GM23338 (cell line): ENCODE results near the gene UPP1. TPM values are rescaled to one million over a fixed set of nuclear protein-coding genes. Genes with fewer than 3 reads are reported as not detected.

Experiments
- ATAC-seq: fragments of 200-7000 bp; cut with Tn5 transposase; 3 replicates; pipeline ENCODE4 v1.9.1; 2020
- DNase-seq: peaks from one replicate; pipeline ENCODE4 v3.0.0-alpha.2; 2015; ENCODE audit warnings: low spot score
- H2AFZ ChIP-seq: fragments of 200-600 bp; sonication (generic); 2 replicates; pipeline ENCODE4 v1.8.0; 2016; ENCODE audit warnings: antibody characterized with exemption, mild to moderate bottlenecking, moderate library complexity
- H3F3A ChIP-seq: fragments of 200-600 bp; sonication (generic); replicated peaks from 2 replicates; pipeline ENCODE4 v1.8.0; 2017; ENCODE audit warnings: antibody characterized with exemption, mixed run types, low read depth
- H3K27ac ChIP-seq: fragments of 200-600 bp; sonication (generic); 2 replicates; pipeline ENCODE4 v1.6.1; 2016; ENCODE audit warnings: low read depth
- H3K27me3 ChIP-seq: fragments of 200-600 bp; sonication (generic); 2 replicates; pipeline ENCODE4 v1.8.0; 2016; ENCODE audit warnings: mild to moderate bottlenecking, mixed run types, moderate library complexity; ENCODE audit not compliant: insufficient read depth
- H3K36me3 ChIP-seq: fragments of 200-600 bp; sonication (generic); 2 replicates; pipeline ENCODE4 v1.8.0; 2016; ENCODE audit warnings: mild to moderate bottlenecking; ENCODE audit not compliant: insufficient read depth
- H3K4me1 ChIP-seq: fragments of 200-600 bp; sonication (generic); 2 replicates; pipeline ENCODE4 v1.8.0; 2016; ENCODE audit warnings: mild to moderate bottlenecking, moderate library complexity; ENCODE audit not compliant: insufficient read depth
- H3K4me2 ChIP-seq: fragments of 200-600 bp; sonication (generic); 2 replicates; pipeline ENCODE4 v1.7.1; 2017; ENCODE audit warnings: mixed run types
- H3K4me3 ChIP-seq: fragments of 200-600 bp; sonication (generic); 2 replicates; pipeline ENCODE4 v1.6.1; 2016; ENCODE audit warnings: mixed run types
- H3K79me2 ChIP-seq: fragments of 200-600 bp; sonication (generic); replicated peaks from 2 replicates; pipeline ENCODE4 v1.8.0; 2017; ENCODE audit warnings: mild to moderate bottlenecking; ENCODE audit not compliant: insufficient read depth
- H3K9me2 ChIP-seq: fragments of 200-600 bp; sonication (generic); 2 replicates; pipeline ENCODE4 v1.8.0; 2017; ENCODE audit not compliant: insufficient read depth
- H4K20me1 ChIP-seq: fragments of 200-600 bp; sonication (generic); replicated peaks from 2 replicates; pipeline ENCODE4 v1.8.0; 2017; ENCODE audit warnings: mild to moderate bottlenecking; ENCODE audit not compliant: insufficient read depth
- H3K27ac Mint-ChIP-seq: 2 replicates; pipeline ENCODE4 v1.8.0; 2020; ENCODE audit warnings: inconsistent platforms, mild to moderate bottlenecking, moderate library complexity, mixed read lengths
- H3K27me3 Mint-ChIP-seq: 3 replicates; pipeline ENCODE4 v1.8.0; 2022; ENCODE audit warnings: low read depth, mild to moderate bottlenecking, moderate library complexity, mixed read lengths, inconsistent platforms; ENCODE audit not compliant: insufficient read depth, poor library complexity
- H3K36me3 Mint-ChIP-seq: 3 replicates; pipeline ENCODE4 v1.8.0; 2021; ENCODE audit warnings: low read depth, mild to moderate bottlenecking, inconsistent platforms, moderate library complexity, mixed read lengths
- H3K4me1 Mint-ChIP-seq: 3 replicates; pipeline ENCODE4 v1.8.0; 2020; ENCODE audit warnings: mild to moderate bottlenecking, inconsistent platforms, mixed read lengths
- H3K4me3 Mint-ChIP-seq: 3 replicates; pipeline ENCODE4 v1.8.0; 2021; ENCODE audit warnings: moderate library complexity, mild to moderate bottlenecking, inconsistent platforms, mixed read lengths
- H3K9me3 Mint-ChIP-seq: 3 replicates; pipeline ENCODE4 v1.8.0; 2020; ENCODE audit warnings: moderate library complexity, mild to moderate bottlenecking, inconsistent platforms, mixed read lengths
- CREB1 ChIP-seq: fragments of 250-450 bp; sonication (Bioruptor Pico); IDR thresholded peaks from 2 replicates; pipeline ENCODE4 v1.5.0; 2020; ENCODE audit warnings: low read depth, mild to moderate bottlenecking, moderate library complexity
- EZH2 ChIP-seq: fragments of 200-600 bp; sonication (generic); IDR thresholded peaks from one replicate; pipeline ENCODE4 v1.8.0; 2017; ENCODE audit warnings: antibody characterized with exemption, mild to moderate bottlenecking, low read depth; ENCODE audit not compliant: unreplicated experiment
- EZH2phosphoT487 ChIP-seq: fragments of 200-600 bp; sonication (generic); IDR thresholded peaks from one replicate; pipeline ENCODE4 v1.8.1; 2018; ENCODE audit warnings: antibody characterized with exemption; ENCODE audit not compliant: unreplicated experiment
- JUNB ChIP-seq: IDR thresholded peaks from one replicate; pipeline ENCODE4 v1.6.1; 2016; ENCODE audit warnings: antibody characterized with exemption; ENCODE audit not compliant: unreplicated experiment
- NANOG ChIP-seq: IDR thresholded peaks from 2 replicates; pipeline ENCODE4 v1.6.1; 2016; ENCODE audit warnings: antibody characterized with exemption, borderline replicate concordance
- POLR2AphosphoS5 ChIP-seq: IDR thresholded peaks from 2 replicates; pipeline ENCODE4 v1.6.1; 2016; ENCODE audit warnings: antibody characterized with exemption, low read depth
- ZNF331 ChIP-seq: fragments of 250-450 bp; sonication (Bioruptor Pico); IDR thresholded peaks from 2 replicates; pipeline ENCODE4 v1.5.0; 2020; ENCODE audit warnings: low read depth, mild to moderate bottlenecking, moderate library complexity
- polyA plus RNA-seq: library from polyadenylated mRNA; unstranded; fragments of >200 nt; fragmentation: Nextera tagmentation; extraction: Ambion mirVana; gene quantifications from 2 replicates; pipeline ENCODE4 v1.2.1, GENCODE V29; 2016
- total RNA-seq: library from RNA; depleted of rRNA; stranded (reverse); fragments of >200 nt; shearing (Covaris generic); gene quantifications from 2 replicates; pipeline ENCODE4 v1.2.3, GENCODE V29; 2014
- TF ChIP-seq, protein P1 (sequence below): IDR thresholded peaks from one replicate; pipeline ENCODE4 v1.6.1; 2018; ENCODE audit warnings: antibody characterized with exemption; ENCODE audit not compliant: unreplicated experiment
- TF ChIP-seq, protein P2 (sequence below): IDR thresholded peaks from 2 replicates; pipeline ENCODE4 v1.6.1; 2016; ENCODE audit warnings: antibody characterized with exemption
- TF ChIP-seq, protein P3 (sequence below), 2 experiments: fragments of 200-600 bp in 1 of 2; sonication (generic) in 1 of 2; conservative IDR thresholded peaks; 2 replicates each; pipeline versions ENCODE4 v1.5.1 to v1.6.1; 2016 to 2017; ENCODE audit warnings: antibody characterized with exemption in 2 of 2, low read depth in 2 of 2, mild to moderate bottlenecking in 2 of 2, moderate library complexity in 1 of 2
- TF ChIP-seq, protein P4 (sequence below): fragments of 250-450 bp; sonication (Bioruptor Pico); IDR thresholded peaks from 2 replicates; pipeline ENCODE4 v1.5.0; 2020; ENCODE audit warnings: mild to moderate bottlenecking, moderate library complexity

UPP1 gene
- total and polyA plus RNA-seq, 2 experiments from 2014 or later = 22.7 to 43.5 TPM

DNA sequence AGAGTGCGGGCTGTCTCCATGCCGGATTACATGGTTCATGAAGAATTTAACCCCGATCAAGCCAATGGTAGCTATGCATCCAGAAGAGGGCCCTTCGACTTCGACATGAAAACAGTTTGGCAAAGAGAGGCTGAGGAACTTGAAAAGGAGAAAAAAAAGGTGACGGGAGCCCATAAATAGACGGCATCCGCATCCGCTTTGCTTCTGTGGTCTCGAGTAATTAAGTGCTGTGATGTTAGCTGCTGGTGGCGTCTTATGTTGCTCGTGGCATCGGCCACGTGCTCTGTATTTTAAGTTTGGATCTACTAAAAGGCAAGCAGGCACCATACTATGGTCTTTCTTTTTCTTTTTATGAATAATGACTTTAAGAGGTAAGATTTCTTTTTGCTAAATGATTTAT, 42.6 kb upstream of the UPP1 start:
- no peak overlapping the region for H3K27ac Mint-ChIP-seq
- Histone ChIP-seq H4K20me1 (no peaks in the 10 kb centered on the region), H3F3A (no peaks in the 10 kb centered on the region), H3K27me3 (no peaks in the 10 kb centered on the region), H3K9me2 (peaks cover 3% of the 10 kb centered on the region), H3K4me2 (no peak overlapping the region), H3K4me3 (no peak overlapping the region), H3K79me2 (no peaks in the 10 kb centered on the region), H3K36me3 (no peaks in the 10 kb centered on the region), H3K4me1 (peaks cover 13% of the 10 kb centered on the region), H2AFZ (peak overlapping the region; percentile 74; the same call in 1 of the 2 replicates), H3K27ac (no peak overlapping the region)
- no peak for TF ChIP-seq ZNF331 (CRISPR knock-in tag)
- TF ChIP-seq NANOG = no peak
- TF ChIP-seq, protein P1, sequence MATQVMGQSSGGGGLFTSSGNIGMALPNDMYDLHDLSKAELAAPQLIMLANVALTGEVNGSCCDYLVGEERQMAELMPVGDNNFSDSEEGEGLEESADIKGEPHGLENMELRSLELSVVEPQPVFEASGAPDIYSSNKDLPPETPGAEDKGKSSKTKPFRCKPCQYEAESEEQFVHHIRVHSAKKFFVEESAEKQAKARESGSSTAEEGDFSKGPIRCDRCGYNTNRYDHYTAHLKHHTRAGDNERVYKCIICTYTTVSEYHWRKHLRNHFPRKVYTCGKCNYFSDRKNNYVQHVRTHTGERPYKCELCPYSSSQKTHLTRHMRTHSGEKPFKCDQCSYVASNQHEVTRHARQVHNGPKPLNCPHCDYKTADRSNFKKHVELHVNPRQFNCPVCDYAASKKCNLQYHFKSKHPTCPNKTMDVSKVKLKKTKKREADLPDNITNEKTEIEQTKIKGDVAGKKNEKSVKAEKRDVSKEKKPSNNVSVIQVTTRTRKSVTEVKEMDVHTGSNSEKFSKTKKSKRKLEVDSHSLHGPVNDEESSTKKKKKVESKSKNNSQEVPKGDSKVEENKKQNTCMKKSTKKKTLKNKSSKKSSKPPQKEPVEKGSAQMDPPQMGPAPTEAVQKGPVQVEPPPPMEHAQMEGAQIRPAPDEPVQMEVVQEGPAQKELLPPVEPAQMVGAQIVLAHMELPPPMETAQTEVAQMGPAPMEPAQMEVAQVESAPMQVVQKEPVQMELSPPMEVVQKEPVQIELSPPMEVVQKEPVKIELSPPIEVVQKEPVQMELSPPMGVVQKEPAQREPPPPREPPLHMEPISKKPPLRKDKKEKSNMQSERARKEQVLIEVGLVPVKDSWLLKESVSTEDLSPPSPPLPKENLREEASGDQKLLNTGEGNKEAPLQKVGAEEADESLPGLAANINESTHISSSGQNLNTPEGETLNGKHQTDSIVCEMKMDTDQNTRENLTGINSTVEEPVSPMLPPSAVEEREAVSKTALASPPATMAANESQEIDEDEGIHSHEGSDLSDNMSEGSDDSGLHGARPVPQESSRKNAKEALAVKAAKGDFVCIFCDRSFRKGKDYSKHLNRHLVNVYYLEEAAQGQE = no peak
- TF ChIP-seq, protein P2, sequence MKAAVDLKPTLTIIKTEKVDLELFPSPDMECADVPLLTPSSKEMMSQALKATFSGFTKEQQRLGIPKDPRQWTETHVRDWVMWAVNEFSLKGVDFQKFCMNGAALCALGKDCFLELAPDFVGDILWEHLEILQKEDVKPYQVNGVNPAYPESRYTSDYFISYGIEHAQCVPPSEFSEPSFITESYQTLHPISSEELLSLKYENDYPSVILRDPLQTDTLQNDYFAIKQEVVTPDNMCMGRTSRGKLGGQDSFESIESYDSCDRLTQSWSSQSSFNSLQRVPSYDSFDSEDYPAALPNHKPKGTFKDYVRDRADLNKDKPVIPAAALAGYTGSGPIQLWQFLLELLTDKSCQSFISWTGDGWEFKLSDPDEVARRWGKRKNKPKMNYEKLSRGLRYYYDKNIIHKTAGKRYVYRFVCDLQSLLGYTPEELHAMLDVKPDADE = no peak
- TF ChIP-seq JUNB = no peak
- TF ChIP-seq EZH2 = no peak
- TF ChIP-seq, protein P3, sequence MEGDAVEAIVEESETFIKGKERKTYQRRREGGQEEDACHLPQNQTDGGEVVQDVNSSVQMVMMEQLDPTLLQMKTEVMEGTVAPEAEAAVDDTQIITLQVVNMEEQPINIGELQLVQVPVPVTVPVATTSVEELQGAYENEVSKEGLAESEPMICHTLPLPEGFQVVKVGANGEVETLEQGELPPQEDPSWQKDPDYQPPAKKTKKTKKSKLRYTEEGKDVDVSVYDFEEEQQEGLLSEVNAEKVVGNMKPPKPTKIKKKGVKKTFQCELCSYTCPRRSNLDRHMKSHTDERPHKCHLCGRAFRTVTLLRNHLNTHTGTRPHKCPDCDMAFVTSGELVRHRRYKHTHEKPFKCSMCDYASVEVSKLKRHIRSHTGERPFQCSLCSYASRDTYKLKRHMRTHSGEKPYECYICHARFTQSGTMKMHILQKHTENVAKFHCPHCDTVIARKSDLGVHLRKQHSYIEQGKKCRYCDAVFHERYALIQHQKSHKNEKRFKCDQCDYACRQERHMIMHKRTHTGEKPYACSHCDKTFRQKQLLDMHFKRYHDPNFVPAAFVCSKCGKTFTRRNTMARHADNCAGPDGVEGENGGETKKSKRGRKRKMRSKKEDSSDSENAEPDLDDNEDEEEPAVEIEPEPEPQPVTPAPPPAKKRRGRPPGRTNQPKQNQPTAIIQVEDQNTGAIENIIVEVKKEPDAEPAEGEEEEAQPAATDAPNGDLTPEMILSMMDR (conservative IDR thresholded peaks at IDR 0.05; ENCODE audit: low read depth in 2 of 2) = no peak
- TF ChIP-seq CREB1 (CRISPR knock-in tag) = no peak
- TF ChIP-seq, protein P4, sequence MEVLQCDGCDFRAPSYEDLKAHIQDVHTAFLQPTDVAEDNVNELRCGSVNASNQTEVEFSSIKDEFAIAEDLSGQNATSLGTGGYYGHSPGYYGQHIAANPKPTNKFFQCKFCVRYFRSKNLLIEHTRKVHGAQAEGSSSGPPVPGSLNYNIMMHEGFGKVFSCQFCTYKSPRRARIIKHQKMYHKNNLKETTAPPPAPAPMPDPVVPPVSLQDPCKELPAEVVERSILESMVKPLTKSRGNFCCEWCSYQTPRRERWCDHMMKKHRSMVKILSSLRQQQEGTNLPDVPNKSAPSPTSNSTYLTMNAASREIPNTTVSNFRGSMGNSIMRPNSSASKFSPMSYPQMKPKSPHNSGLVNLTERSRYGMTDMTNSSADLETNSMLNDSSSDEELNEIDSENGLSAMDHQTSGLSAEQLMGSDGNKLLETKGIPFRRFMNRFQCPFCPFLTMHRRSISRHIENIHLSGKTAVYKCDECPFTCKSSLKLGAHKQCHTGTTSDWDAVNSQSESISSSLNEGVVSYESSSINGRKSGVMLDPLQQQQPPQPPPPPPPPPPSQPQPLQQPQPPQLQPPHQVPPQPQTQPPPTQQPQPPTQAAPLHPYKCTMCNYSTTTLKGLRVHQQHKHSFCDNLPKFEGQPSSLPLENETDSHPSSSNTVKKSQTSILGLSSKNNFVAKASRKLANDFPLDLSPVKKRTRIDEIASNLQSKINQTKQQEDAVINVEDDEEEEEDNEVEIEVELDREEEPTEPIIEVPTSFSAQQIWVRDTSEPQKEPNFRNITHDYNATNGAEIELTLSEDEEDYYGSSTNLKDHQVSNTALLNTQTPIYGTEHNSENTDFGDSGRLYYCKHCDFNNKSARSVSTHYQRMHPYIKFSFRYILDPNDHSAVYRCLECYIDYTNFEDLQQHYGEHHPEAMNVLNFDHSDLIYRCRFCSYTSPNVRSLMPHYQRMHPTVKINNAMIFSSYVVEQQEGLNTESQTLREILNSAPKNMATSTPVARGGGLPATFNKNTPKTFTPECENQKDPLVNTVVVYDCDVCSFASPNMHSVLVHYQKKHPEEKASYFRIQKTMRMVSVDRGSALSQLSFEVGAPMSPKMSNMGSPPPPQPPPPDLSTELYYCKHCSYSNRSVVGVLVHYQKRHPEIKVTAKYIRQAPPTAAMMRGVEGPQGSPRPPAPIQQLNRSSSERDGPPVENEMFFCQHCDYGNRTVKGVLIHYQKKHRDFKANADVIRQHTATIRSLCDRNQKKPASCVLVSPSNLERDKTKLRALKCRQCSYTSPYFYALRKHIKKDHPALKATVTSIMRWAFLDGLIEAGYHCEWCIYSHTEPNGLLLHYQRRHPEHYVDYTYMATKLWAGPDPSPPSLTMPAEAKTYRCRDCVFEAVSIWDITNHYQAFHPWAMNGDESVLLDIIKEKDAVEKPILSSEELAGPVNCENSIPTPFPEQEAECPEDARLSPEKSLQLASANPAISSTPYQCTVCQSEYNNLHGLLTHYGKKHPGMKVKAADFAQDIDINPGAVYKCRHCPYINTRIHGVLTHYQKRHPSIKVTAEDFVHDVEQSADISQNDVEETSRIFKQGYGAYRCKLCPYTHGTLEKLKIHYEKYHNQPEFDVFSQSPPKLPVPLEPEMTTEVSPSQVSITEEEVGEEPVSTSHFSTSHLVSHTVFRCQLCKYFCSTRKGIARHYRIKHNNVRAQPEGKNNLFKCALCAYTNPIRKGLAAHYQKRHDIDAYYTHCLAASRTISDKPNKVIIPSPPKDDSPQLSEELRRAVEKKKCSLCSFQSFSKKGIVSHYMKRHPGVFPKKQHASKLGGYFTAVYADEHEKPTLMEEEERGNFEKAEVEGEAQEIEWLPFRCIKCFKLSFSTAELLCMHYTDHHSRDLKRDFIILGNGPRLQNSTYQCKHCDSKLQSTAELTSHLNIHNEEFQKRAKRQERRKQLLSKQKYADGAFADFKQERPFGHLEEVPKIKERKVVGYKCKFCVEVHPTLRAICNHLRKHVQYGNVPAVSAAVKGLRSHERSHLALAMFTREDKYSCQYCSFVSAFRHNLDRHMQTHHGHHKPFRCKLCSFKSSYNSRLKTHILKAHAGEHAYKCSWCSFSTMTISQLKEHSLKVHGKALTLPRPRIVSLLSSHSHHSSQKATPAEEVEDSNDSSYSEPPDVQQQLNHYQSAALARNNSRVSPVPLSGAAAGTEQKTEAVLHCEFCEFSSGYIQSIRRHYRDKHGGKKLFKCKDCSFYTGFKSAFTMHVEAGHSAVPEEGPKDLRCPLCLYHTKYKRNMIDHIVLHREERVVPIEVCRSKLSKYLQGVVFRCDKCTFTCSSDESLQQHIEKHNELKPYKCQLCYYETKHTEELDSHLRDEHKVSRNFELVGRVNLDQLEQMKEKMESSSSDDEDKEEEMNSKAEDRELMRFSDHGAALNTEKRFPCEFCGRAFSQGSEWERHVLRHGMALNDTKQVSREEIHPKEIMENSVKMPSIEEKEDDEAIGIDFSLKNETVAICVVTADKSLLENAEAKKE (CRISPR knock-in tag) = no peak
- no peak for TF ChIP-seq EZH2phosphoT487
- no peak for TF ChIP-seq POLR2AphosphoS5
- peaks cover 16% of the 10 kb centered on the region for H3K4me1 Mint-ChIP-seq
- no peaks in the 10 kb centered on the region for H3K9me3 Mint-ChIP-seq
- ATAC-seq (no peak), DNase-seq (peak; percentile 10)
- H3K36me3 Mint-ChIP-seq = no peaks in the 10 kb centered on the region
- peaks cover 7% of the 10 kb centered on the region for H3K27me3 Mint-ChIP-seq
- no peak overlapping the region for H3K4me3 Mint-ChIP-seq
